Erythroblast (primary cell): ENCODE results near the gene FGD6.

Experiments used
- GATA1 ChIP-seq: IDR thresholded peaks from 2 replicates; pipeline ENCODE4 v1.6.1; 2011; ENCODE audit warnings: low read depth, mild to moderate bottlenecking, control low read depth, low read length, moderate library complexity
- POLR2A ChIP-seq: IDR thresholded peaks from 2 replicates; pipeline ENCODE4 v1.6.1; 2011; ENCODE audit warnings: mild to moderate bottlenecking, low read length

- TF ChIP-seq POLR2A: no peak
- TF ChIP-seq GATA1: no peak
Observed at GRCh38 chr12:95099270-95099790, 117.9 kb downstream of the FGD6 start.
